Liver (tissue), 9 donors: Measurements from ENCODE around the gene GAD1. TPM values are rescaled to one million over a fixed set of nuclear protein-coding genes. Genes with fewer than 3 reads are reported as not detected.

ENCODE experiments used
- DNase-seq: peaks from one replicate; pipeline ENCODE4 v3.0.0-alpha.2; 2017; ENCODE audit warnings: low spot score
- H3K27ac ChIP-seq, 2 donors: one replicate each; pipeline ENCODE4 v1.7.0; 2013; ENCODE audit warnings: inconsistent platforms in 2 of 2, low read length in 2 of 2, control low read depth in 1 of 2, low read depth in 1 of 2, mild to moderate bottlenecking in 1 of 2
- H3K27me3 ChIP-seq, 4 donors: one replicate each; pipeline versions ENCODE4 v1.6.1 to v1.7.0; 2013; ENCODE audit warnings: low read length in 3 of 4, inconsistent platforms in 1 of 4, mild to moderate bottlenecking in 1 of 4, moderate library complexity in 1 of 4; ENCODE audit not compliant: control insufficient read depth in 4 of 4, insufficient read depth in 4 of 4
- H3K36me3 ChIP-seq, 4 donors: one replicate each; pipeline versions ENCODE4 v1.6.1 to v1.7.0; 2013; ENCODE audit warnings: low read length in 3 of 4, mild to moderate bottlenecking in 3 of 4, low read depth in 1 of 4, moderate library complexity in 1 of 4; ENCODE audit not compliant: control insufficient read depth in 4 of 4, insufficient read depth in 3 of 4
- H3K4me1 ChIP-seq, 4 donors: one replicate each; pipeline versions ENCODE4 v1.6.1 to v1.7.0; 2013; ENCODE audit warnings: low read length in 3 of 4, mild to moderate bottlenecking in 3 of 4, moderate library complexity in 1 of 4; ENCODE audit not compliant: control insufficient read depth in 4 of 4, insufficient read depth in 4 of 4
- H3K4me3 ChIP-seq, 3 donors: one replicate each; pipeline versions ENCODE4 v1.6.1 to v1.7.0; 2013; ENCODE audit warnings: low read length in 3 of 3, control low read depth in 1 of 3, low read depth in 1 of 3, mild to moderate bottlenecking in 1 of 3
- H3K9ac ChIP-seq, 2 donors: one replicate each; pipeline ENCODE4 v1.7.0; 2013; ENCODE audit warnings: low read length in 2 of 2, mild to moderate bottlenecking in 2 of 2, moderate library complexity in 2 of 2, control low read depth in 1 of 2, low read depth in 1 of 2
- H3K9me3 ChIP-seq, 4 donors: one replicate each; pipeline versions ENCODE4 v1.6.1 to v1.7.0; 2013; ENCODE audit warnings: low read length in 3 of 4; ENCODE audit not compliant: control insufficient read depth in 4 of 4
- EGR1 ChIP-seq, 2 donors: IDR thresholded peaks; 2 replicates each; pipeline ENCODE4 v1.6.1; 2016 to 2018; ENCODE audit warnings: antibody characterized with exemption in 2 of 2, low read depth in 2 of 2
- FOXA1 ChIP-seq: IDR thresholded peaks from 2 replicates; pipeline ENCODE4 v1.6.1; 2016; ENCODE audit warnings: antibody characterized with exemption
- FOXA2 ChIP-seq: IDR thresholded peaks from 2 replicates; pipeline ENCODE4 v1.6.1; 2016; ENCODE audit warnings: antibody characterized with exemption
- GABPA ChIP-seq, 2 donors: IDR thresholded peaks in 1 of 2; conservative IDR thresholded peaks in 1 of 2; 2 replicates each; pipeline ENCODE4 v1.6.1; 2016; ENCODE audit warnings: antibody characterized with exemption in 2 of 2, mild to moderate bottlenecking in 1 of 2, moderate library complexity in 1 of 2
- HNF4G ChIP-seq: IDR thresholded peaks from 2 replicates; pipeline ENCODE4 v1.6.1; 2016; ENCODE audit warnings: antibody characterized with exemption
- JUND ChIP-seq, 2 donors: IDR thresholded peaks; 2 replicates each; pipeline ENCODE4 v1.6.1; 2016; ENCODE audit warnings: antibody characterized with exemption in 2 of 2
- NR2F2 ChIP-seq: IDR thresholded peaks from 2 replicates; pipeline ENCODE4 v1.6.1; 2016; ENCODE audit warnings: antibody characterized with exemption
- RAD21 ChIP-seq, 2 donors: IDR thresholded peaks; 2 replicates each; pipeline ENCODE4 v1.6.1; 2016; ENCODE audit warnings: antibody characterized with exemption in 2 of 2, mild to moderate bottlenecking in 2 of 2
- RXRA ChIP-seq, 2 donors: IDR thresholded peaks; 2 replicates each; pipeline ENCODE4 v1.6.1; 2017 to 2018; ENCODE audit warnings: antibody characterized with exemption in 2 of 2, mild to moderate bottlenecking in 1 of 2
- TAF1 ChIP-seq: conservative IDR thresholded peaks from 2 replicates; pipeline ENCODE4 v1.6.1; 2016; ENCODE audit warnings: antibody characterized with exemption, mild to moderate bottlenecking
- YY1 ChIP-seq: IDR thresholded peaks from 2 replicates; pipeline ENCODE4 v1.6.1; 2016; ENCODE audit warnings: antibody characterized with exemption, mild to moderate bottlenecking
- ZBTB33 ChIP-seq: IDR thresholded peaks from 2 replicates; pipeline ENCODE4 v1.6.1; 2016; ENCODE audit warnings: antibody characterized with exemption
- WGBS: extraction: QIAGEN DNeasy Blood & Tissue Kit; methylation state at CpG from one replicate; pipeline ENCODE4 v1.1.7; 2013; 5-methylcytosine and 5-hydroxymethylcytosine counted together
- polyA plus RNA-seq, 2 donors: library from polyadenylated mRNA; stranded (reverse) in 1 of 2; unstranded in 1 of 2; fragments of 200-250 nt in 1 of 2; fragments of >200 nt in 1 of 2; fragmentation: Nextera tagmentation in 1 of 2; extraction: Ambion mirVana in 1 of 2; gene quantifications; one replicate each; pipeline versions ENCODE4 v1.2.1 to v1.2.3, GENCODE V29; 2013 to 2015
- total RNA-seq, 2 donors: library from RNA; depleted of rRNA; stranded (reverse); fragments of >200 nt; gene quantifications; one replicate each; pipeline ENCODE4 v1.2.3, GENCODE V29; 2014
- TF ChIP-seq, protein P1 (sequence below): IDR thresholded peaks from 2 replicates; pipeline ENCODE4 v1.6.1; 2016; ENCODE audit warnings: antibody characterized with exemption
- TF ChIP-seq, protein P2 (sequence below): IDR thresholded peaks from 2 replicates; pipeline ENCODE4 v1.6.1; 2016; ENCODE audit warnings: antibody characterized with exemption, mild to moderate bottlenecking
- TF ChIP-seq, protein P3 (sequence below): fragments of 150-350 bp; IDR thresholded peaks from 2 replicates; pipeline ENCODE4 v1.5.1; 2017; ENCODE audit warnings: improper control_type of control experiment, low read depth, low read length; ENCODE audit not compliant: missing input control
- TF ChIP-seq, protein P4 (sequence below): IDR thresholded peaks from 2 replicates; pipeline ENCODE4 v1.6.1; 2016; ENCODE audit warnings: antibody characterized with exemption
- donor health status: healthy.
- donor health status: healthy.
- donor health status: healthy.
- donor health status: healthy.
- donor health status: healthy.

Gene GAD1
- total and polyA plus RNA-seq, 4 donors: 0.08 to 0.19 TPM; not detected in 2

DNA sequence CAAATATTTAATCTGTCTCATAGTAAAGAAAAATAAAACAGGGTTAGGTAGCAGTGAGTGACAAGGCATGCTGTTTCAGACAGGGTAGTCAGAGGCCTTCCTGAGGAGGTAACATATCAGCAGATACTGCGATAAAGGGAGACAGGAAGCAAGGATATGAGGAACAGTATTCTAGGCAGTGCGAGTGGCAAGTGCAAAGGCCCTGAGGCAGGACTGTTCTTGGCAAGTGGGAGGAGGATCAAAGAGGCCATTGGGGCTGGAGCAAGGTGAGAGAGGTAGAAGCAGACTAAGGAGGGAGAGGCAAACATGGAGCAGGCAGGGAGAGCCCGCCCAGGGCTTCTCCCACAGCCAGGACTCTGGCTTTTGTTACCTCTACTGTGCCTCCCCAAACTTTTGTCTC lies 33.6 kb downstream of the GAD1 start:
- Histone ChIP-seq H3K27me3 (no peaks in the 10 kb centered on the region), H3K4me3 (no peak overlapping the region), H3K4me1 (no peaks in the 10 kb centered on the region), H3K36me3 (no peaks in the 10 kb centered on the region), H3K9ac (no peak overlapping the region), H3K9me3 (no peaks in the 10 kb centered on the region), H3K27ac (no peak overlapping the region)
- 95% methylated on average over 3 of the region's 3 CpGs for WGBS
- DNase-seq: no peak
- TF ChIP-seq, protein P1, sequence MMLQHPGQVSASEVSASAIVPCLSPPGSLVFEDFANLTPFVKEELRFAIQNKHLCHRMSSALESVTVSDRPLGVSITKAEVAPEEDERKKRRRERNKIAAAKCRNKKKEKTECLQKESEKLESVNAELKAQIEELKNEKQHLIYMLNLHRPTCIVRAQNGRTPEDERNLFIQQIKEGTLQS: no peak
- TF ChIP-seq JUND (IDR thresholded peaks at IDR 0.05) (no peak), RXRA (IDR thresholded peaks at IDR 0.05) (no peak), EGR1 (IDR thresholded peaks at IDR 0.05; ENCODE audit: low read depth in 2 of 2) (no peak), ZBTB33 (no peak), RAD21 (IDR thresholded peaks at IDR 0.05) (no peak), FOXA2 (no peak)
- TF ChIP-seq, protein P2, sequence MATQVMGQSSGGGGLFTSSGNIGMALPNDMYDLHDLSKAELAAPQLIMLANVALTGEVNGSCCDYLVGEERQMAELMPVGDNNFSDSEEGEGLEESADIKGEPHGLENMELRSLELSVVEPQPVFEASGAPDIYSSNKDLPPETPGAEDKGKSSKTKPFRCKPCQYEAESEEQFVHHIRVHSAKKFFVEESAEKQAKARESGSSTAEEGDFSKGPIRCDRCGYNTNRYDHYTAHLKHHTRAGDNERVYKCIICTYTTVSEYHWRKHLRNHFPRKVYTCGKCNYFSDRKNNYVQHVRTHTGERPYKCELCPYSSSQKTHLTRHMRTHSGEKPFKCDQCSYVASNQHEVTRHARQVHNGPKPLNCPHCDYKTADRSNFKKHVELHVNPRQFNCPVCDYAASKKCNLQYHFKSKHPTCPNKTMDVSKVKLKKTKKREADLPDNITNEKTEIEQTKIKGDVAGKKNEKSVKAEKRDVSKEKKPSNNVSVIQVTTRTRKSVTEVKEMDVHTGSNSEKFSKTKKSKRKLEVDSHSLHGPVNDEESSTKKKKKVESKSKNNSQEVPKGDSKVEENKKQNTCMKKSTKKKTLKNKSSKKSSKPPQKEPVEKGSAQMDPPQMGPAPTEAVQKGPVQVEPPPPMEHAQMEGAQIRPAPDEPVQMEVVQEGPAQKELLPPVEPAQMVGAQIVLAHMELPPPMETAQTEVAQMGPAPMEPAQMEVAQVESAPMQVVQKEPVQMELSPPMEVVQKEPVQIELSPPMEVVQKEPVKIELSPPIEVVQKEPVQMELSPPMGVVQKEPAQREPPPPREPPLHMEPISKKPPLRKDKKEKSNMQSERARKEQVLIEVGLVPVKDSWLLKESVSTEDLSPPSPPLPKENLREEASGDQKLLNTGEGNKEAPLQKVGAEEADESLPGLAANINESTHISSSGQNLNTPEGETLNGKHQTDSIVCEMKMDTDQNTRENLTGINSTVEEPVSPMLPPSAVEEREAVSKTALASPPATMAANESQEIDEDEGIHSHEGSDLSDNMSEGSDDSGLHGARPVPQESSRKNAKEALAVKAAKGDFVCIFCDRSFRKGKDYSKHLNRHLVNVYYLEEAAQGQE: no peak
- TF ChIP-seq, protein P3, sequence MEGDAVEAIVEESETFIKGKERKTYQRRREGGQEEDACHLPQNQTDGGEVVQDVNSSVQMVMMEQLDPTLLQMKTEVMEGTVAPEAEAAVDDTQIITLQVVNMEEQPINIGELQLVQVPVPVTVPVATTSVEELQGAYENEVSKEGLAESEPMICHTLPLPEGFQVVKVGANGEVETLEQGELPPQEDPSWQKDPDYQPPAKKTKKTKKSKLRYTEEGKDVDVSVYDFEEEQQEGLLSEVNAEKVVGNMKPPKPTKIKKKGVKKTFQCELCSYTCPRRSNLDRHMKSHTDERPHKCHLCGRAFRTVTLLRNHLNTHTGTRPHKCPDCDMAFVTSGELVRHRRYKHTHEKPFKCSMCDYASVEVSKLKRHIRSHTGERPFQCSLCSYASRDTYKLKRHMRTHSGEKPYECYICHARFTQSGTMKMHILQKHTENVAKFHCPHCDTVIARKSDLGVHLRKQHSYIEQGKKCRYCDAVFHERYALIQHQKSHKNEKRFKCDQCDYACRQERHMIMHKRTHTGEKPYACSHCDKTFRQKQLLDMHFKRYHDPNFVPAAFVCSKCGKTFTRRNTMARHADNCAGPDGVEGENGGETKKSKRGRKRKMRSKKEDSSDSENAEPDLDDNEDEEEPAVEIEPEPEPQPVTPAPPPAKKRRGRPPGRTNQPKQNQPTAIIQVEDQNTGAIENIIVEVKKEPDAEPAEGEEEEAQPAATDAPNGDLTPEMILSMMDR: no peak

DNA sequence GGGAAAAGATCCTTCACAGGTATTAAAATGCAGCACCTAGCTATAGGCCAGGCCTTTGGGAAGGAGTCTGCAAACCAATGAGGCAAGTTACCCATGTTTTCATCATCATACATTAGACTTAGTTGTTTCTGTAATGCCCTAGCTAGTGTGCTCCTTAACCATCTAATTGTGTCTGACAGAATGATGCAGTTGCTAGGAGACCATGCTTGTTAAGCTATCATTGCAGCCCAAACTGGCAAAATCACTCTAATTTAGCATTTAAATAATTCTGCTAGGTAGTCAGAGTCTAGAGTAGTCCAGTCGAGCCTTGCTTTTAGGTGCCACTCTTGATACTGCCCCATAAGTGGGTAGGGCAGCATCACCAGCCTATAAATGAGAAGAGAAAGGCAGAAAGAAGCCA lies 34.9 kb downstream of the GAD1 start:
- Histone ChIP-seq H3K27me3 (no peaks in the 10 kb centered on the region), H3K4me1 (no peaks in the 10 kb centered on the region), H3K4me3 (no peak overlapping the region), H3K9me3 (no peaks in the 10 kb centered on the region), H3K27ac (no peak overlapping the region), H3K9ac (no peak overlapping the region), H3K36me3 (no peaks in the 10 kb centered on the region)
- no peak for DNase-seq
- 85% methylated on average over 1 of the region's 1 CpG for WGBS
- TF ChIP-seq, protein P3: no peak
- TF ChIP-seq, protein P4, sequence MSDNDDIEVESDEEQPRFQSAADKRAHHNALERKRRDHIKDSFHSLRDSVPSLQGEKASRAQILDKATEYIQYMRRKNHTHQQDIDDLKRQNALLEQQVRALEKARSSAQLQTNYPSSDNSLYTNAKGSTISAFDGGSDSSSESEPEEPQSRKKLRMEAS: no peak
- TF ChIP-seq, protein P2: no peak
- no peak for TF ChIP-seq EGR1 (IDR thresholded peaks at IDR 0.05; ENCODE audit: low read depth in 2 of 2)
- no peak for TF ChIP-seq TAF1
- no peak for TF ChIP-seq HNF4G
- TF ChIP-seq GABPA (IDR thresholded peaks at IDR 0.05 in 1 of 2, conservative IDR thresholded peaks at IDR 0.05 in 1 of 2): no peak
- no peak for TF ChIP-seq NR2F2
- TF ChIP-seq FOXA2: no peak
- TF ChIP-seq RAD21 (IDR thresholded peaks at IDR 0.05): no peak
- TF ChIP-seq YY1: no peak
- no peak for TF ChIP-seq FOXA1
